PFSK-1 (cell line): ENCODE measurements around the gene NMNAT1.

Experiments
- FOXP2 ChIP-seq: optimal IDR thresholded peaks from 2 replicates; pipeline ENCODE3; 2011; ENCODE audit warnings: borderline replicate concordance, control low read depth, inconsistent platforms; ENCODE audit not compliant: insufficient read depth; ENCODE audit errors: extremely low read length, extremely low read depth
- POLR2AphosphoS5 ChIP-seq: IDR thresholded peaks from 2 replicates; pipeline ENCODE4 v1.6.1; 2012; ENCODE audit warnings: low read depth, mild to moderate bottlenecking, control low read depth, low read length, moderate library complexity
- REST ChIP-seq, 2 experiments: IDR thresholded peaks; 2 replicates each; pipeline versions ENCODE4 v1.6.1 to v1.8.0; 2011 to 2012; ENCODE audit warnings: low read depth in 2 of 2, low read length in 2 of 2, control low read depth in 1 of 2, inconsistent platforms in 1 of 2, mild to moderate bottlenecking in 1 of 2, moderate library complexity in 1 of 2; ENCODE audit not compliant: insufficient read depth in 1 of 2
- SIN3A ChIP-seq: IDR thresholded peaks from 2 replicates; pipeline ENCODE4 v1.6.1; 2012; ENCODE audit warnings: mild to moderate bottlenecking, low read length, moderate library complexity, borderline replicate concordance; ENCODE audit not compliant: insufficient read depth
- TAF1 ChIP-seq: IDR thresholded peaks from 2 replicates; pipeline ENCODE4 v1.6.1; 2012; ENCODE audit warnings: low read length, control low read depth, borderline replicate concordance; ENCODE audit not compliant: insufficient read depth

Gene NMNAT1

GRCh38 chr1:10022656-10023055 is 79.4 kb downstream of the NMNAT1 start:
- no peak for TF ChIP-seq TAF1
- no peak for TF ChIP-seq SIN3A
- no peak for TF ChIP-seq FOXP2
- TF ChIP-seq REST (IDR thresholded peaks at IDR 0.05; ENCODE audit: insufficient read depth in 1 of 2, low read depth in 2 of 2, low read length in 2 of 2), result no peak
- TF ChIP-seq POLR2AphosphoS5, result no peak

GRCh38 chr1:10025354-10025753 is 82.1 kb downstream of the NMNAT1 start:
- TF ChIP-seq POLR2AphosphoS5 (no peak), SIN3A (no peak), REST (IDR thresholded peaks at IDR 0.05; ENCODE audit: insufficient read depth in 1 of 2, low read depth in 2 of 2, low read length in 2 of 2) (no peak), FOXP2 (no peak), TAF1 (no peak)

- TF ChIP-seq SIN3A (no peak), POLR2AphosphoS5 (no peak), TAF1 (no peak), REST (IDR thresholded peaks at IDR 0.05; ENCODE audit: insufficient read depth in 1 of 2, low read depth in 2 of 2, low read length in 2 of 2) (no peak), FOXP2 (no peak)
Observed at GRCh38 chr1:10027027-10027426, 83.8 kb downstream of the NMNAT1 start.

GRCh38 chr1:10031461-10031860 is 88.2 kb downstream of the NMNAT1 start:
- TF ChIP-seq TAF1, result no peak
- TF ChIP-seq REST (IDR thresholded peaks at IDR 0.05; ENCODE audit: insufficient read depth in 1 of 2, low read depth in 2 of 2, low read length in 2 of 2), result no peak
- no peak for TF ChIP-seq FOXP2
- TF ChIP-seq SIN3A, result no peak
- no peak for TF ChIP-seq POLR2AphosphoS5
